DND-41 (cell line): ENCODE data around the gene CSF2.

Source experiments
- EZH2 ChIP-seq: IDR thresholded peaks from 3 replicates; pipeline ENCODE4 v1.6.1; 2012; ENCODE audit warnings: borderline replicate concordance, low read depth, mild to moderate bottlenecking, moderate library complexity, low read length, inconsistent platforms; ENCODE audit not compliant: severe bottlenecking
- TF ChIP-seq, protein P1 (sequence below): IDR thresholded peaks from 2 replicates; pipeline ENCODE4 v1.5.1; 2012; ENCODE audit warnings: borderline replicate concordance, low read length, moderate library complexity, mild to moderate bottlenecking; ENCODE audit not compliant: poor library complexity, severe bottlenecking; ENCODE audit errors: extremely low read depth

DNA sequence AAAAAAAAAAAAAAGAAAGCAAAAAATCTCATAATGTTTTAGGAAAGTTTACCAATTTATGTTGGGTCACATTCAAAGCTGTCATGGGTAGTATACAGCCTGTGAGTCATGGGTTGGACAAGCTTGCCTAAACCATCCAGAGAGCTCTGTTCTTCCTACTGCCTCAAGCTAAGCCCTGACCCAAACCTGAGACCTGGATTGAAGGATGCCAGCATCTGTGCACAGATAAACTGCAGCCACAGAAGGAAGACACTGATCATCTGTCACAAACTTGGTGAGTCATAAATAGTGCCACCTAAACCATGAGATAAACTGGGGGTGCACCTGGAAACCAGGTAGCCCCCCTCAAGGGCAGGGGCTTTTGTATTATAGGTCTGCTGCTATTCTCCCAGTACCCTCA is 31.0 kb downstream of the CSF2 start:
- TF ChIP-seq, protein P1, sequence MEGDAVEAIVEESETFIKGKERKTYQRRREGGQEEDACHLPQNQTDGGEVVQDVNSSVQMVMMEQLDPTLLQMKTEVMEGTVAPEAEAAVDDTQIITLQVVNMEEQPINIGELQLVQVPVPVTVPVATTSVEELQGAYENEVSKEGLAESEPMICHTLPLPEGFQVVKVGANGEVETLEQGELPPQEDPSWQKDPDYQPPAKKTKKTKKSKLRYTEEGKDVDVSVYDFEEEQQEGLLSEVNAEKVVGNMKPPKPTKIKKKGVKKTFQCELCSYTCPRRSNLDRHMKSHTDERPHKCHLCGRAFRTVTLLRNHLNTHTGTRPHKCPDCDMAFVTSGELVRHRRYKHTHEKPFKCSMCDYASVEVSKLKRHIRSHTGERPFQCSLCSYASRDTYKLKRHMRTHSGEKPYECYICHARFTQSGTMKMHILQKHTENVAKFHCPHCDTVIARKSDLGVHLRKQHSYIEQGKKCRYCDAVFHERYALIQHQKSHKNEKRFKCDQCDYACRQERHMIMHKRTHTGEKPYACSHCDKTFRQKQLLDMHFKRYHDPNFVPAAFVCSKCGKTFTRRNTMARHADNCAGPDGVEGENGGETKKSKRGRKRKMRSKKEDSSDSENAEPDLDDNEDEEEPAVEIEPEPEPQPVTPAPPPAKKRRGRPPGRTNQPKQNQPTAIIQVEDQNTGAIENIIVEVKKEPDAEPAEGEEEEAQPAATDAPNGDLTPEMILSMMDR, result no peak
- TF ChIP-seq EZH2, result no peak
